Measurements from ENCODE around the gene BNIP1.

DNA sequence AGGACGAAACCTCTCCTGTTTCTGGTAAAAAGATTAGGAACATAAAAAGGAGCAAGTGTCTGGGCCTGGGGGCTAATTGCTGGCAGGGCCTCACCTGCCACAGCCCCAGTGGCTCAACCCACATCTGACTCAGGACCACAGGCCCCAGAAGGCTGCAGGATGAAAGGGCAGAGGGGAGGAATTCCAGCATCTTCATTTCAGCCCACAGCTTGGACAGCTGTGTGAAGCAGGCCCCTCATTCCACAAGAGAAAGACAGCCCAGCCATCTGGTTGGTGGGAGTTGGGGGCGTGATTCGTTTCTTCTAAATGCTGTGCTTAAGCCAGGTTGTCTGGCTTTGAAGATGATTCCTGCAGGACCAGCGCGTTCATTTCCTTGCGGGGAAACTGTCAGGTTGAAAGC lies 61.6 kb downstream of the BNIP1 start:
- no peak for TF ChIP-seq POLR2A (IDR thresholded peaks at IDR 0.05; ENCODE audit: low read depth, low read length)
- TF ChIP-seq TAF1 (IDR thresholded peaks at IDR 0.05; ENCODE audit: borderline replicate concordance, low read depth, low read length): no peak
- no peak for TF ChIP-seq POLR2AphosphoS5 (IDR thresholded peaks at IDR 0.05; ENCODE audit: low read depth, low read length)
